ENCODE results near the gene CCDC169. TPM values are rescaled to one million over a fixed set of nuclear protein-coding genes. Genes with fewer than 3 reads are reported as not detected.

Gene CCDC169
- total RNA-seq, 1 donor from 2014 or later: 7.0 TPM

DNA sequence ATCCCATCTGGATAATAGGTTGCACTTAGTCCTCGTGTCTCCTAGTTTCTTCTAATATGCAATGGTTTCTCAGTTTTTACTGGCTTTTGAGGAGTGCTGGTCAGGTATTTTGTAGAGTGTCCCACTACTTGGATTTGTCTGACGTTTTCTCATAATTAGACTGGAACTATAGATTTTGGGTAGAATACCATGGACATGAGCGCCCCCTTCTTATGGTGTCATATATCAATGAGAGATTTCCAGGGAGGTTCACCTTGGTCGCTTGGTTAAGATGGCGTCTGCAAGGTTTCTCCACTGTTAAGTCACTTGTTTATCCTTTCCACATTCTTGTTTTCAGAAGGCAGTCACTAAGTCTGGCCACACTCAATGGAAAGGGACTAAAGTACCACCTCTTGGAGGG lies 89.9 kb downstream of the CCDC169 start:
- no peak overlapping the region for H3K27ac Mint-ChIP-seq (ENCODE audit: unreplicated experiment)
- TF ChIP-seq, protein P1, sequence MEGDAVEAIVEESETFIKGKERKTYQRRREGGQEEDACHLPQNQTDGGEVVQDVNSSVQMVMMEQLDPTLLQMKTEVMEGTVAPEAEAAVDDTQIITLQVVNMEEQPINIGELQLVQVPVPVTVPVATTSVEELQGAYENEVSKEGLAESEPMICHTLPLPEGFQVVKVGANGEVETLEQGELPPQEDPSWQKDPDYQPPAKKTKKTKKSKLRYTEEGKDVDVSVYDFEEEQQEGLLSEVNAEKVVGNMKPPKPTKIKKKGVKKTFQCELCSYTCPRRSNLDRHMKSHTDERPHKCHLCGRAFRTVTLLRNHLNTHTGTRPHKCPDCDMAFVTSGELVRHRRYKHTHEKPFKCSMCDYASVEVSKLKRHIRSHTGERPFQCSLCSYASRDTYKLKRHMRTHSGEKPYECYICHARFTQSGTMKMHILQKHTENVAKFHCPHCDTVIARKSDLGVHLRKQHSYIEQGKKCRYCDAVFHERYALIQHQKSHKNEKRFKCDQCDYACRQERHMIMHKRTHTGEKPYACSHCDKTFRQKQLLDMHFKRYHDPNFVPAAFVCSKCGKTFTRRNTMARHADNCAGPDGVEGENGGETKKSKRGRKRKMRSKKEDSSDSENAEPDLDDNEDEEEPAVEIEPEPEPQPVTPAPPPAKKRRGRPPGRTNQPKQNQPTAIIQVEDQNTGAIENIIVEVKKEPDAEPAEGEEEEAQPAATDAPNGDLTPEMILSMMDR (IDR thresholded peaks at IDR 0.05; ENCODE audit: partially characterized antibody, unreplicated experiment): no peak

GRCh38 chr13:36193151-36193855 lies 104.3 kb downstream of the CCDC169 start:
- no peaks in the 10 kb centered on the region for H3K4me1 Mint-ChIP-seq (ENCODE audit: low read depth, unreplicated experiment)
- no peak overlapping the region for H3K4me3 Mint-ChIP-seq (ENCODE audit: unreplicated experiment)
- no peaks in the 10 kb centered on the region for H3K9me3 Mint-ChIP-seq (ENCODE audit: unreplicated experiment)
- H3K27me3 Mint-ChIP-seq (ENCODE audit: unreplicated experiment): no peaks in the 10 kb centered on the region
- H3K27ac Mint-ChIP-seq (ENCODE audit: unreplicated experiment): no peak overlapping the region
- no peak for DNase-seq
- TF ChIP-seq, protein P1 (IDR thresholded peaks at IDR 0.05; ENCODE audit: partially characterized antibody, unreplicated experiment): no peak
- H3K36me3 Mint-ChIP-seq (ENCODE audit: unreplicated experiment): no peaks in the 10 kb centered on the region

More for the DNA sequence above, 89.9 kb downstream of the CCDC169 start:
- H3K4me1 Mint-ChIP-seq (ENCODE audit: low read depth, unreplicated experiment): peaks cover under 1% of the 10 kb centered on the region
- DNase-seq: no peak
- no peaks in the 10 kb centered on the region for H3K27me3 Mint-ChIP-seq (ENCODE audit: unreplicated experiment)
- H3K9me3 Mint-ChIP-seq (ENCODE audit: unreplicated experiment): peaks cover 1% of the 10 kb centered on the region
- H3K36me3 Mint-ChIP-seq (ENCODE audit: unreplicated experiment): no peaks in the 10 kb centered on the region
- no peak overlapping the region for H3K4me3 Mint-ChIP-seq (ENCODE audit: unreplicated experiment)

DNA sequence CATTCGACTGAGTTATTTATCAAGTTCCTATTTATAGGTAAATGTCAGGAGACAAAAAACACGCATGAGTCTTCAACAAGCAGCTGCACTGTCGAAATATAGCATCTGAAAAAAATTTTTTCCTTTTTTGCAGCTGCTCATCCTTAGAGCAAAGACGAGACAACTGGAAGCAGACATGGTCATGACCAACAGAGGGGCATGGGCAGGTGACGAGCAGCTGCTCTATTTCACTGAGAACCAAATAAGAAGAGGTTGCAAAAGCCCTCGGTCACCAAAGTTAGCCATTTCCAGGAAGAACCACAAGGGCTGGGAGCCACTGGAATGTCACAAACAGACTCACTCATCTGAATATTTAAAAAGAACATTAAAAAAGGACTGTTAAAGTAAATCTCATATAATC lies 105.4 kb downstream of the CCDC169 start:
- Mint-ChIP-seq H3K36me3 (ENCODE audit: unreplicated experiment) (no peaks in the 10 kb centered on the region), H3K4me3 (ENCODE audit: unreplicated experiment) (no peak overlapping the region), H3K4me1 (ENCODE audit: low read depth, unreplicated experiment) (no peaks in the 10 kb centered on the region), H3K27me3 (ENCODE audit: unreplicated experiment) (no peaks in the 10 kb centered on the region), H3K9me3 (ENCODE audit: unreplicated experiment) (no peaks in the 10 kb centered on the region), H3K27ac (ENCODE audit: unreplicated experiment) (no peak overlapping the region)
- TF ChIP-seq, protein P1 (IDR thresholded peaks at IDR 0.05; ENCODE audit: partially characterized antibody, unreplicated experiment): no peak
- no peak for DNase-seq

- no peaks in the 10 kb centered on the region for H3K27me3 Mint-ChIP-seq (ENCODE audit: unreplicated experiment)
Measured at GRCh38 chr13:36190771-36191170, 106.8 kb downstream of the CCDC169 start.

GRCh38 chr13:36188441-36188840 lies 109.2 kb downstream of the CCDC169 start:
- no peaks in the 10 kb centered on the region for H3K27me3 Mint-ChIP-seq (ENCODE audit: unreplicated experiment)
- H3K9me3 Mint-ChIP-seq (ENCODE audit: unreplicated experiment): no peaks in the 10 kb centered on the region
- no peak overlapping the region for H3K27ac Mint-ChIP-seq (ENCODE audit: unreplicated experiment)
- TF ChIP-seq, protein P1 (IDR thresholded peaks at IDR 0.05; ENCODE audit: partially characterized antibody, unreplicated experiment): no peak
- H3K4me3 Mint-ChIP-seq (ENCODE audit: unreplicated experiment): no peak overlapping the region
- H3K4me1 Mint-ChIP-seq (ENCODE audit: low read depth, unreplicated experiment): no peaks in the 10 kb centered on the region
- no peak for DNase-seq
- no peaks in the 10 kb centered on the region for H3K36me3 Mint-ChIP-seq (ENCODE audit: unreplicated experiment)

More at GRCh38 chr13:36190771-36191170, 106.8 kb downstream of the CCDC169 start:
- TF ChIP-seq, protein P1 (IDR thresholded peaks at IDR 0.05; ENCODE audit: partially characterized antibody, unreplicated experiment): no peak
- Mint-ChIP-seq H3K36me3 (ENCODE audit: unreplicated experiment) (no peaks in the 10 kb centered on the region), H3K4me1 (ENCODE audit: low read depth, unreplicated experiment) (no peaks in the 10 kb centered on the region), H3K4me3 (ENCODE audit: unreplicated experiment) (no peak overlapping the region), H3K27ac (ENCODE audit: unreplicated experiment) (no peak overlapping the region), H3K9me3 (ENCODE audit: unreplicated experiment) (no peaks in the 10 kb centered on the region)
- no peak for DNase-seq
